HG03097 (cell line): Measurements from ENCODE around the gene AFTPH.
A peak's percentile ranks its signal among the peaks of the same experiment; 100 is the strongest.

Experiments used
- ATAC-seq: cut with Tn5 transposase; IDR thresholded peaks from one replicate; pipeline ENCODE4 v1.9.1; 2021; ENCODE audit not compliant: unreplicated experiment, low FRiP score

The AFTPH gene

DNA sequence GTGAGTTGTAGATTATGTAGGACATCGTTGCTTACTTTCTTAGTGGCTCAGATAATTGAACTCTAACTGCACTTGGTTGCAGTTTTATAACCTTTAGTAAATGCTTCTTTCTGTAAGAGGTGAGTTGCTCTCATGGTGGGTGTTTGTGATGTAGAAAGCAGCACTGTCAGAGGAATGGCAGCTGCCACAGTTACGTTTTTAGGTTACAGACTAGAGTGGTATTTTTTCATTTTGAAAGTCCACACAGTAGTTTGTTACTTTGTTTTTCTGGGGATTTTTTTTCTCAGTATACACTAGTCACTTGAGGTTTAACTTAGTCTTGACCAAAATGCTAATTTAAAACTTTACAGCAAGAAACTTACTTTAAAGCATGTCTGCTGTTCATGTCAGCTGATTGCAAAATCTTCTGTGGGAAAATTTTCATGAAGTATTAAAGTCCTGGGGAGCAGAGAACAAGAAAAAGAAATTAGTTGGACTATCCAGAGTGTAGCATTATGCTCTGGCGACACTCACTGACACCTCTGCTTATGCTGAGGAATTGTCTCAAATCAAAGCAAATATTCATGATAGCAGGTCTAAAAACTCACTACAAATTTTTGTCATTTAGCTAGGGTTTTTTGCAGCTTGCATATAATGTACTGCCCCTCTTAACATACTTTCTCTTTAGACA is 14.8 kb downstream of the AFTPH start:
- ATAC-seq = no peak

DNA sequence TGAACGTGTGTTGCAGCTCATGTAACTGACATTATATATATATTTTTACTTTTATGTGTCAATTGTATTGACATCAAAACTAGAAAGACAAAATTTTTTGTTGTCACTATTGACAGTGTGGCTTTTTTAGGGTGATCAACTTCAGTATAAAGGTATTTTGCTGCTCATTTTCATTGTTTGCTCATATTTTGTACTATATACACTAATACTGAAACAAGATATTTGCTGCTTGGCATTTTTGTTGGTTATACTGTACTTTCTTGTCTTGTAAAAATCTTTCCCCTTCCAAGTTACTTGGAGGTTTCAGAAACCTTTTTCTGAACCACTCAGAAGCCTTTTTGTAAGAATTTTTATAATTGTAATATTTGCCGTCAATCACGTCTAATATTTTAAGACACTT is 16.5 kb downstream of the AFTPH start:
- ATAC-seq = no peak

DNA sequence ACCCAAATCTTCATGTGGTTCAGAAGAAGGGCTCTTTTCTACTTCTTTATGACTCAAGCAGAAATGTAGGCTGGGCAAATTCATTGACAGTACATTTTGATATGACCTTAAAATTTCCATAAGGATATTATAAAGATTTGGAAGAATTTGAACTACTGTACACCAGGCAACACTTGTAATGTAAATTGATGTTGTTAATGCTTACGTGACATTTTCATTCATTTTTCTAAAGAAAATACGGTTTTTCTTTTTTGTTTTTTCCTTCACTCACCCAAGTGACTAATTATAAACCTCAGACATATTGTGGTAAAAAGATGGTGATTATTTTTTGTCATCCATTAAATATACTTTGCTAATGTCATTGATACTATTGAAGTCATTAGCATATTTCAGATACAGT is 17.4 kb downstream of the AFTPH start:
- no peak for ATAC-seq

DNA sequence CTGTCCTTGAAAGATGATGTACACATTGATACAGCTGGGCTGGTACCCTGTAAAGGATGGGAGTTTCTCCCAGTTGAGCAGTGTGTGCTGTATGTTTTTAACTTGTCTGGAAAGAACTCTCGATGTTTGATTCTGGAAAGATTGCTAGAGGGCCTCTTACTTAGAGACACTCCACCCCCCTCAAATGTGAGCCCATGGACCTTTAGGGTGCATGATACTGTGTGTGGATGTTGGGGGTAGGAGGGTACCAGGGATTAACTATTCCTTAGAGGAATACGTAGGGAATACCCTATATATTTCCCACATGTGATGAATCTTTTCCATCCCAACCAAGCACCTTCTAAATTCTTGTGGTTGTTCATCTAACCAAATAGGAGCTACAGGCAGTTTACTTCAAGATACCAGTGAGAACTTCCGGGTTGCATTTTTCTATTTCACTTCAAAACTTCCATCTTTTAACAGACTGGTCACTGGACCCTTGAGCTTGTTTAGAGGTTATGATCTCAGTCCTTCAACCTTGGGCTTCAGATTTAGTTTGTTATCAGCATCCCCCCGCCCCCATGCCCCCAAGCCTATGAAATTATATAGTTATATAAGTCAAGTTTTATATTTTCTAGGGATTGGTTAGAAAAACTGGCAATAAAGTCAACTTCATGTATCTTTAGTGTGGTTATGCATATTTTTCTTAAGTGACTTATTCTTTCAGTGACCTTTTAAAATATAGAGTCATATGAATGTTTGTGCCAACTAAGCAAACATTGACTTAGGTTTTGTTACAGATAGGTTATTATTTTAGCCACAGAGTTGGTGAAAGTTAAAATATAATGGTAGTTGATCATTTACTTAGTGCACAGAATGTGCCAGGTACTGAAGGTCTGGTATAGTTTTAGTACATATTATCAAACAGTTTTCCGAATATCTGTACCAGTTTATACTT is 18.2 kb downstream of the AFTPH start:
- no peak for ATAC-seq

DNA sequence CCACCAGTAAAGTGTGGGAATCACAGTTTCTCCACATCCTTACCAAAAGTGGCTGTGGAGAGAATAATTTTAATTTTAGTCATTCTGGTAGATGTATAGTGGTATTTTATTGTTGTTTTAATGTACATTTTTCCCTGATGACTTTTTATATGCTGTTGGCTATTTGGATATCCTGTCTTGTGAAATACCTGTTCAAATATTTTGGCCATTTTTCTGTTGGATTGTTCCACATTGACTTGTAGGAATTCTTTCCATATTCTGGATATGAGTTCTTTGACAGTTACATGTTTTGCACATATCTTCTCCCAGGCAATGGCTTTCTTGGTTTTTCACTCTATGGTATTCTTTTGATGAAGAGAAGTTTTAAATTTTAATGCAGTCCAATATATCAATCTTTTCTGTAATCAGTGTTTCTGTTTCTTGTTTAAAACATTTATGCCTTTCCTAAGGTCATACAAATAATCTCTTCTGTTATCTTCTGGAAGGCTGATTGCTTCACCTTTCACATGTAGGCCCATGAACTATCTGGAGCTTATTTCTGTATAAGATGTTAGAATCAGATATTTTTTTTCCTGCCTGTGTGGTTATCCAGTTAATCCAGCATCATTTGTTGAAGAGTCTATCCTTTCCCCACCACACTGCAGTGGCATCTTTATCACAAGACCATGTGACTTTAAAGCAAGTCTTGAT is 19.0 kb downstream of the AFTPH start:
- ATAC-seq = no peak

DNA sequence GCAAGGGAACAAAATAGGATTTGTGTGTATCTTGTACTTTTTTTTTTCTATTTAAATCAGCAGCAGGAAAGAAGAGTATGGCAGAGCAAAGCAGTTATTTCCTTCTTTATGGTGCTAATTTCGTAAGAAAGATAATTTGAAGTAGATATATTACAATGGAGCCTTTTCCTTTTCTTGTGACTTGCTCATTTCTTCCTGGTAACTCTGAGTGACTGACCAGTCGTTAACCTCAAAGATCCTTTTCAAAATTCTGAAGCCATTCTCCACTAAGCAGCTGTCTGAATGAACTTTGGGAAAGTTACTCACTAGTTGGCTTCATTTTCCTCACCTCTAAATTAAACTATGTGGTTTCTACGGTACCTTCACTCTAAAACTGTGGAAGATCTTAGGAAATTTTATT is 24.6 kb downstream of the AFTPH start:
- ATAC-seq = no peak

DNA sequence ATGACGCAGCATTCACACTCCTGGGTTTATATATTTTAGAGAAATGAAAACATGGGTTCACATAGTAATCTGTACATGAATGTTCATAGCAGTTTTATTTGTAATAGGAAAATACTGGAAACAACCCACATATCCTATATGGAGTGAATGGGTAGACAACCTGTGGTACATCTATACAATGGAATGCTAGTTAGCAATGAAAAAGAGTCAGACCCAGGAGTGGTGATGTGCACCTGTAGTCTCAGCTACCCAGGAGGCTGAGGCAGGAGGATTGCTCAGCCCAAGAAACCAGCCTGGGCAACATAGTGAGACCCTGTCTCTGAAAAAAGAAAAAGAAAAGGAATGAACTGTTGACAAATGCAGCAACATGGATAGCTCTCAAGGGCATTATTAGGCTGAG is 25.9 kb downstream of the AFTPH start:
- no peak for ATAC-seq

DNA sequence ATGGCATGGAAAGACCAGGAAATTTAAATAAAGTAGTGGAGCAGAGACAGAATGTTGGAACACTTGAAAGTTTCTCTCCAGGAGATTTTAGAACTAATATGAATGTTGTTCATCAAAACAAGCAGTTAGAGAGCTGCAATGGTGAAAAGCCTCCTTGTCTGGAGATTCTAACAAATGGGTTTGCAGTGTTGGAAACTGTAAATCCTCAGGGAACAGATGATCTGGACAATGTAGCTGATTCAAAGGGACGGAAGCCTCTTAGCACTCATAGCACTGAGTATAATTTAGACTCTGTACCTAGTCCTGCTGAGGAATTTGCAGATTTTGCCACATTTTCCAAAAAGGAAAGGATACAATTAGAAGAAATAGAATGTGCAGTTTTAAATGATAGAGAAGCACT is 27.7 kb downstream of the AFTPH start:
- ATAC-seq = no peak

DNA sequence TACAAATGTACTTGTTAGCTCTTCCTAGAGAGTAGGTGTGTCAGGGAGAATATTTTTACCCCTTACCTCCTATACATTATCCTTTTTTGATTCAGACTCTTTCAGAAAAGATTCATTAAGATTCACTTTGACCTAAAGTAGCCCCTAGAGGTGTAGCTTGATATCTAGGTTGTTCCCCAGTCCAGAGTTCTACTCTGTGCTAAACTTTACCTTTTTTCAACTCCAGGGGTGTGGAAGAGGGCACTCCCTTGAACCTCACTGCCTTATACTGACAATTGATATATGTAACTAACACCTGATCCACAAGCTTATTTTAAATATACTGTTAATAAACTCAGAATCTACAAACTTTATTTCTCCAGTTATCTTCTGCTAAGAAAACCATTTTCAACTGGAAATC is 30.0 kb downstream of the AFTPH start:
- ATAC-seq = no peak

DNA sequence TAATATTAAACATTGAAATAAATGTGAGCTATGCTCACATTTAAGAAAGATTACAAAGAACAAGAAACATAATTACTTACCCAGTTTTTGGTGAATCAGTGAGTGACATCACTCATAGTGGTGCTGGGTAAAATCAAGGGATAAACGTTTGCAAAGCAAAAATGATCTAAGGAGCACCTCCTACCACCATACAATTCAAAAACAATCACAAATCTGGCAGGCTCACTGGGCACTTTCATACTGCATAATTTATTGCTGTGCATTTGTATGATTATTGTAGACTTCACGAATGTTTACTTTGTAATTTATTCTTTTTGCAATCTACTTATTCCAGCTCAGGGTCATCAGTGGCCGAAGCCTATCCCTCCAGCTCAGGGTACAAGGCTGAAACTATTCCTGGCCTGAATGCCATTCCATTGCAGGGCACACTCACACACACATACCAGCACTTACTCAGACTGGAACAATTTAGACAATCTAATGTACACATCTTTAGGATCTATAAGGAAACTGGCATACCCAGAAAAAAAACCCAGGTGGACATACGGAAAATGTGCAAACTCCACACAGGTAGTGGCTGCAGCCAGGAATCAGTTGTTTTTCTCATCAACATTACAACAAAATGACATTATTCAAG is 34.4 kb downstream of the AFTPH start:
- ATAC-seq = no peak

DNA sequence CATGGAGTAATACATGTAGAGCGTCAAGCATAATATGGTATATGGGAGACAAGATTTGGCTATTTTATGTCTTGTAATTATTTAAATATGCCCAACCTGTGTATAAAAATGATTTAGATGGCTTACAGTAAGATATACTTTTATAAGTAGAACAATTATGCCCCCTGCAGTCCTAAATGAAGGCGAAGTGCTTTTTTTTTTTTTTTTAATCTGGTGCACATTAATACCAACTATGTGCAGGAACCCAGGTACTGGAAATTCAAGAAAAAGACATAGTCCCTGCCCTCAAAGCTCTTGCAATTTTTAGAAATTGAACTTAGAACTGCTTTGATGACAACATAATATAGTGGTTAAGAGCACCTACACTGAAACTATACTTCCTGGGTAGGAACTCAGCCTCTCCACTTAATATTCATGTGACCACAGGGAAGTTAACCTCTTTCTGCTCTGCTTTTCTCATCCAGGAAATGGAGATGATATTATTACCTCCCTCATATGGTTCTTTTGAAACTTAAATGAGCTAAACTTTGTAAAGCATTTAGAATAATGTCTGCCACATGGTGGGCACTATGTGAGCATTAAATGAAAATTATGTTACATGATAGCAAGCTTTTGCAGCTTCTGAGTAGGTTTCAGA is 38.1 kb downstream of the AFTPH start:
- no peak for ATAC-seq

DNA sequence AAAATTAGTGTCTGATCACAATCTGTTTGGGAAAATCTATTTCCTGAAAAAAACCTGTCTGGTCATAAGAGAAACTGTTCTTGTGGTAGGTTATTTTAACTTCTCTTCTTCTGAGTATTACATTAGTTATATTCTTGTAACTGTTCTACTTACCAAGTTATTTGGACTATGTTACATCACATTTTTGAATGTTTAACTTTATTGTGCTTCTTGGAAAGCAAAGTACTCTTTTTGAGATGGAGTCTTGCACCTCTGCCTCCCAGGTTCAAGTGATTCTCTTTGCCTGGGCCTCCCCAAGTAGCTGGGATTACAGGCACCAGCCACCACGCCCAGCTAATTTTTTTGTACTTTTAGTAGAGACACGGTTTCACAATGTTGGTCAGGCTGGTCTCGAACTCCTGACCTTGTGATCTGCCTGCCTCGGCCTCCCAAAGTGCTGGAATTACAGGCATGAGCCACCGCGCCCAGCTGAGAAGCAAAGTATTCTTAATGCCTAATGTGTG is 39.4 kb downstream of the AFTPH start:
- no peak for ATAC-seq

DNA sequence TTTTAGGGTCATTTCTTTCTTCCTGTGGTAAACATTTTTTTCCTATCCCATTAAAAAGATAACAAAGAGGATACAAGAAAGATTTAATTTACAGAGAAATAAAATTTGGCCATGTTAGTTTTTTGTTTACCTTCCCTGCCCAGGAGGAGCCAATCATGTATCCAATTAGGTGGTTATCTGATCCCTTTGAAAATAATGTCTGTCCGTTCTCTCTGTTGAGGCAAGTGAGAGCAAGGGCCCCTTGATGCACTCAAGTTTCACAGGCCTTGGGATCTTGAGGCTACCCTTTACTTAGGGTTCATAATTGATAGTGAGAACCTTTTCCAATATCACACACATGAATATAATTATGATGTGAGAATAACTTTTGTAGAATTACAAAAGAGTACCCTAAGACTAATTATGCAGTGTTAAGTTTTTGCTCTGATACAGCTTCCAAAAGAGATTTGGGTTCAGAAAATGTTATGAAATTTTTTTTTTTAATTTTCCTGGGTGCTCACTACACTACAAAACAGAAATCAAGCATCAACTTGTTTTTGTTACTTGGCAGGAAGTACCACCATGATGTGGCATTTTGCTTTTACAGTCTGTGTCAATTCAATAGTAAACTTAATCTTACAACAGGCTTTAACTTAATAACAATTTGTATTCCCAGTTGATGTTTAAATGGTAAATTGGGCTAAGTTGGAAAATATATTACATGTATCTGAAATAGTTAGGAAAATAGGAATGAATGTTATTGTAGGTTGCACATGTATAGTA is 42.0 kb downstream of the AFTPH start:
- no peak for ATAC-seq

DNA sequence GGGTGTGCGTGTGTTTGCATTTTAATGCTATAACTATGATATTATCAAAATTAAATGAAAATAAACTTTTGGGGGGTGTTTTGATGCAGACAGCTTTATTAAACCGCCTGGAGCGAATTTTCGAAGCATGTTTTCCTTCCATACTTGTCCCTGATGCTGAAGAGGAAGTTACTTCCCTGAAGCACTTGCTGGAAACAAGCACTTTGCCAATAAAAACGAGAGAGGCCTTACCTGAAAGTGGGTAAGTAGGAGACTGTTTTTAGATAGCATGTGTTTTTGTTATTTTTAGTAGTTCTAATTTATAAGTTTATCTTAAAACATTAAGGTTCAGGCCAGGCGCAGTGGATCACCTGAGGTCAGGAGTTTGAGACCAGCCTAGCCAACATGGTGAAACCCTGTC is 43.3 kb downstream of the AFTPH start:
- no peak for ATAC-seq

DNA sequence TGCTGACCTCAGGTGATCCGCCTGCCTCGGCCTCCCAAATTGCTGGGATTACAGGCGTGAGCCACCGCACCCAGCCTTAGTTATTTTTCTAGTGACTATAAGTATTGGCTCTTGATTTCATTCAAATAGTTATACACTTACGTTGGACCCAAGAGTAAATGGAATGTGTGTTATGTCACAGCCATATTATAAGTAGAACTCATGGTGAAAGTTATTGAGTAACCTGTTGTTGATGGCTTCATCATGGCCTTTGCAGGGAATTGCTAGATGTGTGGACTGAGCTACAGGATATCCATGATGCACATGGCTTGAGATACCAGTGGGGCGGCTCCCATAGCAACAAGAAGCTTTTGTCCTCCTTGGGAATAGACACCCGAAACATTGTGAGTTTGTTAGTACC is 44.7 kb downstream of the AFTPH start:
- ATAC-seq = no peak

DNA sequence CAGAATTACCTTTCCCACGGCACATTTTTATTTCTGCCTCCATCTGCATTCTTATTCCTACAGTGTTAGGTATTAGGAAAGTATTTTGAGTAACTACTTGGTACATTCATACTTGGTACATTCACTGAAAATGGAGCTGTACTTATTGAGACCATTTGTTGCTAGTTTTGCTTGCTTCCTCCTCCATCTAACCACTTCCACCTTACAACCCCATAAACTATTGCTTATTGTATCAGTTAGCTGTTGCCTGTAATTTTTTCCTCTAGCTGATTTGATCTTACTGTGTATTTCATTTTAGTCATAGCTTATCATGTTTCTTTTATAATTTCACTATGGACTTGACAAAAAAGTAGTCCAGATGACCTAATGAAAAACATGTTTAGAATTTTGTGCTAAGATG is 50.7 kb downstream of the AFTPH start:
- no peak for ATAC-seq

DNA sequence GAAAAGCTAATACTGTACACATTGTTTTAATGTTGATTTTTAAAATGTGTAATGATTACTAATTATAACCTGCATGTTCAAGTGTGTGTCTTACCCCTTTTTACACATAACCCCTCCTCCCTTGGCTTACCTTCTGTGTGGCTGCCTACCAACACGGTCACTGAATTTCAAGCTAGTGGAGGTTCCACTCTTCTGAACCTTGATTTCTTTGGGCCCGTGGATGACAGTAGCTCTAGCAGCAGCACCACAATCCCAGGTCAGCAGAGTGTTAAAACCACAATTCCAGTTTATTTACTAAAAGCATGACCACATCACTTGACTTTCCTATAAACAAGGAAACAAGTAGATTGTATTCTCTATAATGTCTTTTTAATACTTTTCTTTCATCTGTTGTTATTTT is 56.9 kb downstream of the AFTPH start:
- no peak for ATAC-seq

DNA sequence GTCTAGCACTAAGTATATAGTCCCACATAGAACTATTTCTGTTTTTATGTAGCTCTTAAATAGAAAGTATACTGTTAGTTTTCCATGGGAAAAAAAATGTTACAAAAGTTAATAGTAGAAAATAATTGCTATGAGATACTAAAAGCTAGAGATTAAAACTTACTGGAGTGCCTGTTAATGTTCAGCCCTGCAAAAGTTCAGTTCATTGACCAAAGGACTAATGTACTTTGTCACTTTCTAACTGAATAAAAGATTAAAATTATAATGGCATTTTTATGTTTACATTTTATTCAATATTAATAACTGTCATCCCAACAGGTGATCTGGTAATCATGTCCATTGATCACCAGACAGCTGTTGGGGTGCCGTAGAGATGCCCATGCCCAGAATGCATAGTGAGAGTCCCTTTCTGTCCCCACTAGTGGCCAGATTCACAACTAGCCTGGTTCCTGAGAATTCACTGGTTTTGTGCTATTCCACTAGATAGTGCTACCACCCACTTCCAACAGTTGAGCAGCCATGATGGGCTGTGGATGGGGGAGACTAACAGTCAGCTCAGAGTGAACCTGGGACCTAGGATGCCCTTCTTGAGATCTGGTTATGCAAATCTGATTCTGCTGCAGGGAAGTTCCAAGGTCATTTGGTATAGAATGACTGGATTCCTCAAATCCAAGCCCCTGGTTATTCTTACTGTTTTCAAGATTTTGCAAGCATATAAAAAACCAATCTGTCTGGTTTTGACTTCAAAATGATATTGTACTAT is 57.8 kb downstream of the AFTPH start:
- no peak for ATAC-seq

DNA sequence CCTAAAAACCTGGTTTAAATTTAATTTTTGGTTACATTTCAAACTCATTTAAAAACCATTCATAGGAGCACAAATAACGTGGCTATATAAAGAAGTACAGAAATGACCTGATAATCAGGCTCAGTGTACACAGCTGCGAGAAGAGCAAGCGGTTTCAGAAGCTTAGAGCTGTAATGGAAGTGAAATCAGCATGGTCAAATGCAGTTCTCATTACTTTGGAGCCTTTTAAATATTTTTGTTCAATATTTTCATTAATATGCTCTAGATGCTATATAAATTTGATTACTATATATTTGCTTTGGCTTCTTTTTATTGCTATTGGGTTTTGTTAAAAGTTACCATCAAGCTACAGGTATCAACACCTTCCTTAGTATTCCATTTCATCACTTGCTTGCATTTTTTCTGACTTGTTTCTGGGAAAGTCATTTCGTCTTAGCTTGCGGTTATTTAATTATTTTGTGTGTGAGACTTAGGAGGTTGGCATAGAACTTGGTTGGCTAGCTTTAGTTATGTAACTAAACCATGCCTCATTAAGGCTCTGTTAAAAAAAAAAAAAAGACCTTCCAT is 58.7 kb downstream of the AFTPH start:
- peak; percentile 74 for ATAC-seq
